G401.6 (cell line): ENCODE measurements around the gene ADAMTS20.
"Not testable (repeated sequence)": the region's sequence is repeated elsewhere in the genome, so short reads cannot be mapped to it uniquely, and the experiment has no call there.

ENCODE experiments used
- FAIRE-seq: peaks from 2 replicates; lab custom pipeline; 2012; peaks lifted over from hg19 to GRCh38; lab: Jason Lieb, UNC

ADAMTS20 gene

GRCh38 chr12:43462741-43463140 is 89.3 kb downstream of the ADAMTS20 start:
- FAIRE-seq = no peak

GRCh38 chr12:43462080-43462479 is 89.9 kb downstream of the ADAMTS20 start:
- FAIRE-seq = no peak

- no peak for FAIRE-seq
Measured at GRCh38 chr12:43459285-43459684, 92.7 kb downstream of the ADAMTS20 start.

- FAIRE-seq = no peak
Measured at GRCh38 chr12:43453761-43454160, 98.2 kb downstream of the ADAMTS20 start.

GRCh38 chr12:43444940-43445564 is 107.0 kb downstream of the ADAMTS20 start:
- peak; percentile 60 for FAIRE-seq

GRCh38 chr12:43436597-43436996 is 115.4 kb downstream of the ADAMTS20 start:
- FAIRE-seq = no peak

GRCh38 chr12:43434614-43435013 is 117.4 kb downstream of the ADAMTS20 start:
- FAIRE-seq = no peak

- no peak for FAIRE-seq
Measured at GRCh38 chr12:43428088-43428600, 123.9 kb downstream of the ADAMTS20 start.

GRCh38 chr12:43425361-43425760 is 126.6 kb downstream of the ADAMTS20 start:
- FAIRE-seq = no peak

GRCh38 chr12:43416981-43417380 is 135.0 kb downstream of the ADAMTS20 start:
- no peak for FAIRE-seq

GRCh38 chr12:43407816-43408645 is 144.0 kb downstream of the ADAMTS20 start:
- no peak for FAIRE-seq

GRCh38 chr12:43406801-43407200 is 145.2 kb downstream of the ADAMTS20 start:
- FAIRE-seq = no peak

GRCh38 chr12:43402436-43402835 is 149.6 kb downstream of the ADAMTS20 start:
- no peak for FAIRE-seq

- FAIRE-seq = no peak
Measured at GRCh38 chr12:43401096-43401495, 150.9 kb downstream of the ADAMTS20 start.

GRCh38 chr12:43396671-43397070 is 155.3 kb downstream of the ADAMTS20 start:
- FAIRE-seq = no peak

GRCh38 chr12:43392116-43392515 is 159.9 kb downstream of the ADAMTS20 start:
- FAIRE-seq = no peak

GRCh38 chr12:43381879-43382278 is 170.1 kb downstream of the ADAMTS20 start:
- no peak for FAIRE-seq

- FAIRE-seq = no peak
Measured at GRCh38 chr12:43378448-43378847, 173.6 kb downstream of the ADAMTS20 start.

- FAIRE-seq = no peak
Measured at GRCh38 chr12:43370263-43370662, 181.7 kb downstream of the ADAMTS20 start.

GRCh38 chr12:43362910-43363694 is 188.9 kb downstream of the ADAMTS20 start:
- no peak for FAIRE-seq

GRCh38 chr12:43361031-43361710 is 190.8 kb downstream of the ADAMTS20 start:
- FAIRE-seq = no peak

- not testable (repeated sequence) for FAIRE-seq
Measured at GRCh38 chr12:43360001-43360400, 192.0 kb downstream of the ADAMTS20 start.
